ENCODE measurements around the gene IL4.

The IL4 gene

DNA sequence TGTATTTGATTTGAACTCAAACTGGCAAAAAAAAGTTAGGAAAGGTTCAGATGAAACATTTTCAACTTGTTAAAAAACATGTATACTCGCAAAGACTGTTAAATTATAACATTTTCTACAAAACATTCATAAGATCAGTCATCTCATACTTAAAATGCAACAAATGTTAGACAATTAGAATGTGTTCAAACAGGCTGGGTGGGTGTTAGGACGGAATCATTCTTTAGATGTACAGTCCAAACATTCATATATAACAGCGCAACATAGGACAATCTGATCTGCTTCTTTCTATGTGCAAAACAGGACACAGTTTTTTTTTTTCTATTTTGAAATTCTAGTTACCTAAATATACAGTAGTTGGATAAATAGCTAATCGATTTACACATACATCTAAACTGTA is 22.2 kb downstream of the IL4 start:
- no peak for DNase-seq (ENCODE audit: low read depth)

DNA sequence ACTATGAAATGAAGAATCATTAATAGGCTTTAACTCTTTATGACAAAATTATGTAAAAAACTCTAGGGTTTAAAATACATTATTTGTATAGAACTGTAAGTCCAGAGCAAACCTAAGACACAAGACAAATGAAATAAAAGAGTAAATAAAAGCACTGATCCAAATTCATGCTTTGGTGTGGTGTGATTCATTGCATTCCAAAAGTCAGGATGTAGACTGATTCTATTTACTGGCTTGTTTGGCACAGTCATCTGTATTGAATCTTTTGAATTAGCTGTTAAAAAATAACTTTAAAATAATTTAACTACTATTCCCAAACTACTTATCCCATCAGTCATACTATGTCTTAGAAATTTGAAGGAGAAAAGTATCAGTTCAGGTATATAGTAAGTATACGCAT is 31.1 kb downstream of the IL4 start:
- DNase-seq (ENCODE audit: low read depth), result no peak

DNA sequence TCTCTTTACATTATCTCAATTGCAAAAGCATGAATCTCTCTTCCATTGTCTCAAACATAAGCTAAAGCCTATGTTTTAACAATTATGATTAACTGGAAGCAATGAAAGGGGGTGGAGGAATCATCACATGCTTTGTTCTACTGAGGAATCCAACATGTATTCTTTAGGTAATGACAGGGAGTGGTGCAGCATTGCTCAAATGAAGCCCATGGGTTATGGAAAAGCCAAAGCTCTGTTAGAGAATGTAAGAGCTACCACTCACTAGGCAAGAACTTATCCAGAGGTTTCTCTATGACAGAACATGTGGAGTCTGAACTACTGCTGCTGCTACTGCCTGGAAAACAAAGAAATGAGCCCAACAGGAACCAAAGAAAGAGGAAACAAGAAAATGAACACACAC is 34.9 kb downstream of the IL4 start:
- DNase-seq (ENCODE audit: low read depth), result no peak

DNA sequence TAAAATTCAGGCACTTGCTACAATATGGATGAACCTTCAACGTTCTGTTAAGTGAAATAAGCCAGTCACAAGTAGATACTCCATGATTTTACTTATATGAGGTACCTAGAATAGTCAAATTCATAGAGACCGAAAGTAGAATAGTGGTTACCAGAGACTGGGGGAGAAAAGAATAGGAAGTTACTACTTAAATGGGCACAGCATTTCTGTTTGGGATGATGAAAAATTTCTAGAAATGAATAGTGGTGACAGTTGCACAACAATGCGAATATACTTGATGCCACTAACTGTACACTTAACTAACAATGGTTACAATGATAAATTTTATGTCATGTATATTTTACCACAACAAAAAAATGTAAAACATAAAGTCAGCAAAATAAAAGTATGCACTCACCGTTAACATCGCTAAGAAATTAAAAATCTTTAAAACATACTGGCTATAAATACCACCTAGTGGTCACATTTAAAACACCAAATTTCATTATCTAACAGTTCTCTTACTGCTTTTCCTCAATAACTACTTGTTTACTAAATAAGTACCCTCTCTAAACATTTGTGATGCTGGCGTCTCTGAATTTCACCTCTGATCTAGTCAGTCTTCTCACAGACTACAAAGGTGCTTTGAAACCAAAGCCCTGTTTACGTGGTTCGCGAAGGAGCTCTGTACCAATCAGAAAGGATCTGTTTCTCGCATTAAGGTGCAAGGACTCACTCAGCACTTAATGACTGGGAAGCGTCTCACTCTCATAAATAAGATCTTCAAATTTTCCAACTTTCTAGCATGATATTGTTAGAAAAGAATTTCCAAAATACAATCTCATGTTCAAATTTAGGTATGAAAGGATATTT is 40.9 kb downstream of the IL4 start:
- no peak for DNase-seq (ENCODE audit: low read depth)

DNA sequence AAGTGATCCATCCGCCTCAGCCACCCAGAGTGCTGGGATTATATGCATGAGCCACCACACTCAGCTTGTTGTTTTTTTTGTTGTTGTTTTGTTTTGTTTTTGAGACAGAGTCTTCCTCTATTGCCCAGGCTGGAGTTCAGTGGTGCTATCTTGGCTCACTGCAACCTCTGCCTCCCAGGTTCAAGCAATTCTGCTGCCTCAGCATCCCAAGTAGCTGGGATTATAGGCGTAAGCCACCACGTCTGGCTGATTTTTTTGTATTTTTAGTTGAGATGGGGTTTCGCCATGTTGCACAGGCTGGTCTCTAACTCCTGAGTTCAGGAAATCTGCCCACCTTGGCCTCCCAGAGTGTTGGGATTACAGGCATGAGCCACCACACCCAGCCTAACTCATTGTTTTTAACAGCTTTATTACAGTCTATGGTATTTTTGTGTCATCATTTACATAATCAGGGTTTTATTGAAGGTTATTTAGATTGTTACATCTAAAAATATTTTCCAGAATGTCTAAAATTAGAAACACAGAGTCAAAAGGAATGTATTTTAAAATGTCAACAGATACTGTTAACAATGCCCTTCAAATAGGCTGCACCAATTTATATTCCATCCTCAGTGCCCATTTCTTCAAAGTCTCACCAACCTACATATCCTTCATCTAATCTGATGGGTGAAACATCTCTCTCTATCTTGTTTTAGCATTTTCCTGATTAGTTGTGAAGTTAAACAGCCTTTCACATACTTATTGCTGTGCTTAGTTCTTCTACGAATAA is 44.9 kb downstream of the IL4 start:
- no peak for DNase-seq (ENCODE audit: low read depth)

DNA sequence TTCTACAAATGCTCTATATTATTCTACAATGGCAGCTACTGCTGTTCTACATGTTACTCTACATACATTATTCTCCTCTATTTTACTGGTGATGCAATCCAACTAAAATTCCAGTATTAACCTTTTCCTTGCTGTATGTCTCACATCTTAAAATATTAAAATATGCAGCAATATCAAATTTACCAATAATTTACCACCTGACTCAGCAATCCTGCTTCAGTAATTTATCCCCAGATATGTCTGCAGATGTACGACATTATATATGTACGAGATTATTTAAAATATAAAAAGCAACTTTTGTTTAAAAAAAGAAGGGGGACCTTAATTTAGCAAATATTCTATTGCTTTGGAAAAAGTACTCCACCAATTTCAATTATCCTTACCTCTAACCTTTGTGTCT is 52.0 kb downstream of the IL4 start:
- no peak for DNase-seq (ENCODE audit: low read depth)

DNA sequence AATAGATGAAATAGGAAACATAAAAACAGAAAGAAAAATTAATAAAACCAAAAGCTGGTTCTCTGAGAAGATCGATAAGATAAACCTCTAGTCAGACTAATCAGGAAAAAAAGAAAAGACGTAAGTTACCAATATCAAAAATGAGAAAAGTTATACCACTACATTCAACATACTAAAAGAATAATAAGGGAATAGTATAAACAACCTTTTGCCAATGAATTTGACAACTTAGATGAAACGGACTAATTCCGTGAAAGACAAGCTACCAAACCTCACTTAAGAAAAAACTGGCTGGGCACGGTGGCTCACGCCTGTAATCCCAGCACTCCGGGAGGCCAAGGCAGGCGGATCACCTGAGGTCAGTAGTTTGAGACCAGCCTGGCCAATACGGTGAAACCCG is 56.1 kb downstream of the IL4 start:
- DNase-seq (ENCODE audit: low read depth), result no peak
